ENCODE data around the gene ZNF236.

ZNF236 gene

DNA sequence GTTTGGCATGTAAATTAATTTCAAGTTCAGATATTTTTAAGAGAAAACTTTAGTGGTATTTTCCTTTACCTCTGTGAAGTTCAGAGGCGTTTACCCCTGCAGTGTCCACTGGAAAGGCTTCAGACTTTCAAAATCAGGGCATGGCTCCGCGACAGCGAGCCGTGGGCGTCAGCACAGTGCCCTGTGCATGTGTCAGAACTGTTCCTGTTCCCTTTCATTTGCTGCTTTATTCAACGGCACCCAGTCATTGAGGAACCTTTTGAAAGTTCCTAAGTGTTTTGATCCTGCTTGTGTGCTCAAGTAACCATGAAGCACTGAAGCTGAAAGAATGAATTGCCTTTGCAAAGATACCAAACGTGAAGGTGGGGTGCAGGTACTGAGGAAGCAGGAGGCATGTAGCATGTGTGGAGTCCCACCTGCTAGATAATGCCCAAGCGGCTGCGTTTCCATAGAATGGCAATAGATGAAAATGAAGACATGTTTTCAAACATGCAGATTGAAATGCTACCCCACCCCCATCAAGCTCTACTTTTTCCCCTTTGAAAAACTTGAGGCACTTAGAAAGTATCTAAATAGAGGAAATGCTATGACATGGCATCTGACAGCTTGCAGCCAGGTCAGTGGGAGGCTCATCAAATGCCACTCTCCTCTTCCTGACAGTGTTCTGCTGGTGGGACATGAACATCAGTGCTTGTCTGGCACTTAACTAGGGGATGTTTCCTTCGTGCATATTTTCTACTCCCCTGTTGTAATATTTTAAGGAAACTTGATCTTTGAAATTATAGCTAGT is 148.6 kb downstream of the ZNF236 start:
- H3K4me3 ChIP-seq (ENCODE audit: low read depth, low read length): no peak overlapping the region

DNA sequence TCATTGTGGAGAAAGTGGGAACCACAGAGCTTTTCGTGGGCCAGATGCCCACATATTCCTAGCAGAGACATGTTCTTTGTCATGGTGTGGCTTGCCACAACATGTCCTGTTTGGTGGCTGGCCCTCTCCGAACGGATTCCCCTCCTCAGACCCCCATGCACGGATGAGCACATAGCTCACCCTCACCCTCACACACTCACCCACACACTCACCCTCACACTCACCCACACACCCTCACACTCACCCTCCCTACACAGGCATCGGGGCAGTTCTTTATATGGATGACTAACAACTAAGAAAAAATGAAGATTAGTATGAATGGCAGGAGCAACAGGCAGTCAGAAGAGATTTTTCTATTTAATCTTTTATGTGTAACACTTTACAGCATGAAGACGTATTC is 149.9 kb downstream of the ZNF236 start:
- no peak overlapping the region for H3K4me3 ChIP-seq (ENCODE audit: low read depth, low read length)

DNA sequence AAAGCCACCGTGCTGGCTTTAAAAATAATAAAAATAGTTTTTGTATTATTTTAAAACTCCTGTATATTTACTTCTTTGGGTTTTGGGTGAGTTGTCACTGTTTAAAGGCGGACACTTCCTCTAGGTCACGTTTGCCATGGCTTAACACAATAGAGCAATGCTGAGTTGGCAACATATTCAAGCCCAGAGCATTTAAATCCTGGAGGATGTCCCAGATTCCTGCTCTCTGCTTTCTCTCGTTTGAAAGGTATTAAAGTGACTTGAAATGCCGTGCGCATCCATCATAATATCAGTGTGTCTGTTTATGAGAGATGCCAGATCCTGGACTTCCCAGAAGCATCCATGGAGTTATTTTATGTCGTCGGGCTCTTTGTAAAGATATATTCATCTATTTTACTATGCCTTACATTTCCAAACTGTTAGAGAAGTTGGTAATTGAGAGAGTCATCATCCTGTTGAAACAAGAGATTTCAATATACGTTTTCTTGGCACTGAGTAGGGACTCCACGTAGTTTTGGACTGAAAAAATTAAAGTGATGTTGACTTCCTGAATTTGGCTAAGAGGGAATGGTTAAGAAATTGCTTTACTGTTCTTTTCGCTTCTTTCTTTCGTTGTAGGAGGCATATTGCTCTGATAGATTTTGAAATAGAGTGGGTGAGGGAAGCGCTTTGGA is 150.6 kb downstream of the ZNF236 start:
- no peak overlapping the region for H3K4me3 ChIP-seq (ENCODE audit: low read depth, low read length)

DNA sequence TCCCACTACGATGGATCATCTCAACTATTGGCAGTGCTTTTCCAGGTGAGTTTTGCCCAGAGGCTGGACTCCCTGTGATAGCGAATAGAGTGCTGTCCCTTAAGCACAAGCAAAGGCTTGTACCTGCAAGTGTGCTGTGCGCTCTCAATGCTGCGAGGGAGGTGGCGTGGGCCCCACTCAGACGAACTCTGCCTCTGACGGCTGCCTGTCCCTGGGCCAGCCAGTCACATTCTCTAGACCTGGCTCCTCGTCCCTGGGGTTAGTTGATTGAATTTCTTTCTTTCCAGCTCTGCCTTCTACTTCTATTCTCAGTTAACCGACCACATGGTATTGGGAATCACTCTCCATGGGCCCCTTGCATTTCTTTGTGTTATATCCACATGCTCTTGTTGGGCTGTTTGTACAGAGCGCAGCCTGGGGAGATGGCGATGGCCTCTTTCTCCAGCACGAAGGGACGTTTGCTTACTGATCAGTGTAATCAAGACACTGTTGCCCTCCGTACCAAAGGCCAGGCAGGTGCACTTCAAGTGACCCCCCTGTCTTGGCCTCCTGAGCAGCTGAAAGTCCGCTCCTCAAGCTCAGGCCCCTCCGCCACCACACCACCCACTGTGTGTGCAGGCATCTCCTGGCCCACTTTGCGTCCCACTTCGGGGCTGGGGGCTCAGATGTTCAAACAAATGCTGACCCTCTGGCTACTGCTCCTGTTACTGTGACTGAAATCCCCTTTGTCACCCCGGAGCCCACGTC is 151.3 kb downstream of the ZNF236 start:
- H3K4me3 ChIP-seq (ENCODE audit: low read depth, low read length): no peak overlapping the region

DNA sequence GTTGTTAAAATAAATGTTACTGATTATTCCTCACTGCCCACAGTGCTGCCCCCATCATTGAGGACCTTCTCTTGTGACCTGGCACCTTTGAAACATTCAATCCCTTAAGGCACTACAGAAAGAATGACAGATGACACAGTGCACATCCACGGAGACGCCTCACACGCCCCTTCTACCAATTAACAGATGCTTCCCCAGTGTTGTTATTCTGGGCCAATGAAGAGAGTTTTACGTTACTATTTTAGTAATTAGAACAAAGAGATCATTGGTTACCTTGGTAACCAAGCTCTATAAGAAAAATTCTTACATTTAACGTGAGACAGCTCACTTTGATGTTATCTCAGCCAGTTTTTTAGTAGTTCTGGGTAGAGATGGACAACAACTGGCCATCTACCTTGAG is 152.0 kb downstream of the ZNF236 start:
- no peak overlapping the region for H3K4me3 ChIP-seq (ENCODE audit: low read depth, low read length)

DNA sequence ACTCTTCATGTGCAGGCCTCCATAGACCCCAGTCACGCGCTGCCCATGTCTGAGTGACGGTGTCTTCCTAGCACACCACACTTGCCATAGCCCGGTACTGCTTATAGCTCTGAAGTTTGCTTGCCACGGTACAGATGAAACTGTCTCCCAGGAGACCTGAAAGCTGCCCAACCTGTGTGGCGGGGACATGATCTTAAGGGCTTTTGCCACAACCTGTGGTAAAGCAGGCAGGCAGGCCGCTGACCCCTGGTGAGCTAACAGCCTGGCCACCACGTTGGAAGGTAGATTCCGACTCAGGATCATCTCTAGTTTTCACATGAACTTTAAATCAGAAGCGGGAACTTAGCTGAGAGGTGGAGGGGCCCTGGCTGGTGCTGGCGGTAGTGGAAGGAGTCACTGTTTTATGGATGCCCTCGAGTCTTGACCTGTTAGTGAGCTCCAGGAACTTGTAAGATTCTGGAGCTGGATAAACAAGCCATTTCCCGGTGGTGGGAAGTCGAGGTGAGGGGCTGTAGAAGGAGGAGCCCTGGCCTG is 153.3 kb downstream of the ZNF236 start:
- H3K4me3 ChIP-seq (ENCODE audit: low read depth, low read length): no peak overlapping the region

DNA sequence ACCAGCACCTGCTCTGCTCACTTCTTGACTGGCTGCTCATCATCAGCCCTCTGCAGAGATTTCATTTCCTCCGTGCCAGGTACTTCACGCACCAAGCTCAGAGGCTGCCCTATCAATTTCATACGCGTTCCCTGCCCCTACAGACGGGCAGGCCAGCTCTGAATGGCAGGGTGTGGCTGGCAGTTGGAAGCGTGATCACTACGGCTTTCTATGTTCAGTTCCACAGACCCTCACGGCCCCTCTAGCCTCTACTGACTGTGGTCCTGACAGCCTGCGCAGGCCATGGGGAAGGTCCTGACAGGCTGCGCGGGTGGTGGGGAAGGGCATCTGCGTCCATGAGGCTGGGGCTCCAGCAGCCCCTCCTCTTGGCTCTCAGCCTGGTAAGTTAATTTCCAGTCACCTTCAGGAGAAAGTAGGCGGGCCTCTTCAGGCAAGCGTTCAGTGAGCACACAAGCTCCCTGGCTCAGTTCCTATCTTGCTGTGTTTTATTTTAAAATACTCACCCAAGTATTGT is 154.8 kb downstream of the ZNF236 start:
- no peak overlapping the region for H3K4me3 ChIP-seq (ENCODE audit: low read depth, low read length)

DNA sequence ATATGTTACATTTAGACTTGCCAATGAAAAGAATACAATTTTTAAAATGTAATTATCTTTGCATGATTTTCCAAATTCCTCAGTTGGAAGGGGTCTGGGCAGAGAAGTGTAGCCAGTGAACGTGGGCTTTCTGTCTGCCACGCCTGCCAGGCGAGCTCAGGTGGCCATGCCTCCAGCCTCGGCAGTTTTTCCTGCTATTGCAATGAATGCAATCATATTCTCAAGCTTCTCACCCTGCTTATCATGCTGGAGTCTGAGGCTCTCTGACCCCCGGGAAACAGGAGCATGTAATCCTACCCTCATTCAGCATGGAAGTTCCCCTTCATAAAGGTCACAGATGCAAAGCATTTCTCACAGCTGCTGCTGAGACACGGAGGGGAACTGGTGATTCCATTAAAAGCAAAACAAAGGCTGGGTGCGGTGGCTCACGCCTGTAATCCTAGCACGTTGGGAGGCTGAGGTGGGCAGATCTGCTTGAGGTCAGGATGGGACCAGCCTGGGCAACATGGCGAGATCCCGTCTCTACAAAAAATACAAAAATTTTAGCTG is 155.4 kb downstream of the ZNF236 start:
- H3K4me3 ChIP-seq (ENCODE audit: low read depth, low read length): no peak overlapping the region

DNA sequence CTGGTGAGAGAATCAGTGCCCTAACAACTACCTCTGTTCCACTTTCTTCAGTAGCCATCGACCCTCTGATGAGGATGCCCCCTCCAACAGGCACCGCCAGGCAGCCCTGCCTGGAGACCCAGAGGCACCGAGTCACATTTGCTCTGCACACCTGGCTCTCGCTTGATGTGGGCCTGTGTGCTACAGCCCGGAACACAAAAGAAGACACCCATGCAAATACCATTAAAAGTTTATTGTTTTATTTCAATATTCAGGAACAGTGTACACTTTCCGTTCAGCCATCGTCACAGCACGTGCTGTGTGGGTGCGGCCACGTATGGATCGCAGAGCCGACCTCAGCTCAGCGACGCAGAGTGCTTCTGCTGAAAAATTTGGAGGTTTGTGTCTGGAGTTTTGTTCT is 156.3 kb downstream of the ZNF236 start:
- no peak overlapping the region for H3K4me3 ChIP-seq (ENCODE audit: low read depth, low read length)

DNA sequence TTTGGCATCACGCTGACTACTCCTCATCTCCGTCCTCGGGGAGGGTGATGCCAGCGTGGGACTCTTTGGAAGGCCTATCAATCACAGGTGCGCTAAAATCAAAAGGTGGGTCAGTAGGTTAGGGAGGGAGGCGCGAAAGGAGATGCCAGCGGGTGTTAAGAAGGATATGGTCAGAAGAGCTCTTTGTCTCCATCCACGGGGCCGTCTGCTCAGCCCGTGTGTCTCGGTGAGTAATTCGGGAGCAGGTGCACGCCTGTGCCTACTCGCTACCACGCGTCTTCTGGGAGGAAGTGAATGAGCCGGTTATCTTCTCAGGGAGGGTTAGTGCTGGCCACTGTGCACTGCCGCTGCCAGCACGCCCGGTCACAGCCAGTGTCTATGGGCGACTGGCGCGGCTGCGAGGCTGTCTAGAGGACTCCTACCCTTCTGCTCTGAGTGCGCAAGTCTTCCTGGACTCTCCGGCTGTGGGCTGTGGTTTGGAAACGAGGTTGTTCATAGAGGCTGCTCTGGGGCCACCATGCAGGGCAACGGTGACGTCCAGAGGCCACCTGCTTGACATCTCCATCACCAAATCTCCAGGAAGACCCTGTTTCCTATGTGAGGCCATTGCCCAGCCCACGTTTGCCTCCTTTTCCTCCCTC is 156.9 kb downstream of the ZNF236 start:
- H3K4me3 ChIP-seq (ENCODE audit: low read depth, low read length): no peak overlapping the region

DNA sequence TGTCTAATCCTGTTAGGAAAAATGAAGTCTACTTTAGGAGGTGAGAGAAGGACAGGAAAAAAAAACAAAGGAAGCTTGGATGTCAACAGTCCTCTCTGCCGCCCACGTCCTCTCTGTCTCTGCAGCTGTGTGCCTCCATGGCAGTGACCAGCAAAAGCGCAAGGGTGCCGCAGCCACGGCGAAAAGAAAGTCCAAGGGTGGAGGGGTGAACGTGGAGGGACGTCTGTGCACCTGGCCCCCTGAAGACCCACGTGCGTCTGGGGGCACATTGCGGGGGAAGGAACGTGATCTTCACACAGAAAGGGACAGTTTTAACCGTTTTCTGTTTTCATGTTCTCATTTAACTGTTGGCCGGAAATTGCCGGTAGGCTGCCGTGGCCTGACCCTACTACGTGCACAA is 157.5 kb downstream of the ZNF236 start:
- H3K4me3 ChIP-seq (ENCODE audit: low read depth, low read length): no peak overlapping the region

DNA sequence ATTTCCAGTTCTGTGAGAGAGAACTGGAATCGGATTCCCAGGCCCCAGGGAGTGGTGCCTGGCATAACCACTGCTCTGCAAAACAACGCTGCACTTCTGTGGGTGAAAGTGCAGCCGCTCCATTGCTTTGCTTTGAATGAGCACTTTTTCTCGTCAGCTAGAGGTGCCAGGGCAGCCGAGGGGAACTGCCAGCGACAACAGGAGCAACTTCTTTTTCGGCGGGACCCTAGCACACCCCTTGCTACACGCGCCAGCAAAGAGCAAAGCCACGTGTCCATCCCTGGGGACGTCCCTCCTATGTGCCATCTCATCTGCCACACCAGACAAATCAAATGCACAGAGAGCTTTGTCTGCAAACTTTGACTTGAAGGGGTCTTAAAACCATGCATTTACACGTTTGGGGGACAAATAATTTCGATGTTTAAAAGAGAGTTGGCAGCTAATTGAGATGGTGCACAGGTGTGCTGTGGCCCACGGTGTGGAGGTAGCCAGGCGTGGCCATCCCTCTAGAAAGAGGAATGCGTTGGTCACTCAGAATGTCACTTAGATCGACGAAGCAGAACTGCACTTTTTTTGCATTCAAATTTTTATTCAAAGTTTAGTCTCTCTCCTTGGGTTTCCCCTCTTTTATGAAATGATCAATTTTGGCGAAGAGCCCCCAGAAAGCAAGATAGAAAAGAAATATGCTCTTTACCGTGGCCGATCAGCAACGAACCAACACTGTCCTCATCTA is 158.5 kb downstream of the ZNF236 start:
- no peak overlapping the region for H3K4me3 ChIP-seq (ENCODE audit: low read depth, low read length)

DNA sequence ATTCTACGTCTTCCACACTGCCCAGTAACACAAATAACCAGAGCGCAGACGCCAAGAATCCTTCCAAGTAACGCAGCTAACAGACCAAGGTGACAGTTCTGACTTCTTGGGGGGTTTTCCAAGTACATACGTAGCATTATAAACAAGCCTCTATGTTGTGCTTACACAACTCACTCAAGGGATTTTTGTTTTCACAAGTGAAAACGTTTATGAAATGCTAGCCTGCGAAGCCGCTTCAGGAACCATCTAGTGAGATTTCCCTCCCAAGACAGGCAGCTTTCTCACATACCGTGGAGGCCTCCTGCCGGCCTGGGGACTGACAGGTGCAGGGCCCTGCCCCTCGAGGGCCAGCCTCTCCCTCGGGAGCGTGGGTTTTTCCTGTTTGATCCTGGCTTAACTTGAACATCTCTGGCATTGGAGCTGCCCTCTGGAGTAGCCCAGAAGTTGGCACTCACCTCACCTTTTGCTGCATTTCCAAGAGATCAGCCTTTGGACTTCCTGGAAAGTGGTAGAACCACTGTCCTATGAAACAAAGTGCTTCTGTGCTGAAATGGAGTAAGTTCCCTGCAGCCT is 159.1 kb downstream of the ZNF236 start:
- no peak overlapping the region for H3K4me3 ChIP-seq (ENCODE audit: low read depth, low read length)

DNA sequence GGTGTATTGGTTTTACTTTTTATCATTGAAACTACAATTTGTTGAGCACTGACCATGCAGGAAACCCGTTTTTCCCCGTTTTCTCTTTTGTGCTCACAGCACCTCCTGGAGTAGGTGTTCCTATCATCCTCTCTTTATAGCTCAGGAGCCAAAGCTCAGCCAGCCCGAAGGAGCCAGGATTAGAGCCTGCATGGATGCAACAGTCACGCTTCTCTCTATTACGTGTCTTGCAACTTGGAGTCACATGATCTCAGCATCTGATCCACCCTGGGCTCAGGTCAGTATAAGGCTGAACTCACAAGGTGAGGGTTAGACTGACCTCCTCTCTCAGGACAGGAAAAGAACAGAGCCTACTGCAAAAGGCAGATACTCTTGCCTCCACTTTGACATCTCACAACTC is 159.7 kb downstream of the ZNF236 start:
- no peak overlapping the region for H3K4me3 ChIP-seq (ENCODE audit: low read depth, low read length)

DNA sequence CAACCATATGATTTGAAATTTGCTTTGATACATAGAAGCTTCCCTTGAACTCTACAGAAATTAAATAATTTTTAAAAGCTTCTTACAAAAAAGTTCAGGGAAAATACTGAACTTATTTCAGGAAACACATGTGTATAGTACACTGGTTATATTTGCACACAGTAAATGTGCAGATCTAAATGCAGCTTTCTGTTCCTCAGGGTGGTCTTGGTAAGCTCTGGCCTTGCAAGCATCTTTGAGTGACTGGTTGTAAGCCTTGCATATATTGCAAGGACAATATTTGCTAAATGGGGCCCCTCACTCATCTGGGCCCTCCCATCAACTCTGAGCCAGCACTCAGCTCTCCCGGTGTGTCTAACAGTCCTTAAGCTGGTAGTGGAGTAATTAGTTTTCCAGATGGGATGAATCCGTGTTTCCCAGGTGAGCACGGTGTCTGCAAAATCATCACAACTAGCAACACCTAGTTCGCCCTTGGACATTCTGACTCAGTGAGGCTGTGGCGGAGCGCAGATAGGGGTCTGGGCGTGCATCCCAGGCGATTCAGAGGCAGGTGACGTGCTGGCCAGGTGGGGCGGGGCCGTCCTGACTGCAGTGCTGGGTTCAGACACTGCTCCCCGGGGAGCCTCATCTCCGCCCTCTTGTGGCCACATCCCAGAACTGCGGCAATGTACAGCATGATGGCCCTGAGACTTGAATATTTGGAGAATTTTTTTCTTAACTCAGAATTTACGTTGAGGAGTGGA is 160.7 kb downstream of the ZNF236 start:
- no peak overlapping the region for H3K4me3 ChIP-seq (ENCODE audit: low read depth, low read length)

DNA sequence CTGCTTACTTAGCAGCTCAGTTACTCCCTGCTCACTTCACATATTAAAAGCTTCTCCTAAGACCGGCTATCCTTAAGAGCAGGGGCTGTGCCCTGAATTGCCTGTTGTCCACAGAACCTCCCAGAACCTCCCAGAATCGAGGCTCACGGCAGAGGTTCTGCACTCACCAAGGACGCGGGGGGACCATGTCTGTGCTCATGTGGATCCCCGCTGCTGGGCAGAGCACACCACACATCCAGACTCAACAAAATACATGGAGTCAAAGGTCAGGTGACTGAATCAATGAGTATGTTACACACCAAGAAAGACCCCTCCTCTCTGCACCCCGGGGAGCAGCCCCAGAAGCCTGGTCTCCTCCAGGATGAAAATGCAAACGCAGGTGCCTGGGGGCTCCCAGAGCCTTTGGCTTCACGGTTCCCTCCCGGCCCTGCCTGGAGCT is 161.3 kb downstream of the ZNF236 start:
- no peak overlapping the region for H3K4me3 ChIP-seq (ENCODE audit: low read depth, low read length)

DNA sequence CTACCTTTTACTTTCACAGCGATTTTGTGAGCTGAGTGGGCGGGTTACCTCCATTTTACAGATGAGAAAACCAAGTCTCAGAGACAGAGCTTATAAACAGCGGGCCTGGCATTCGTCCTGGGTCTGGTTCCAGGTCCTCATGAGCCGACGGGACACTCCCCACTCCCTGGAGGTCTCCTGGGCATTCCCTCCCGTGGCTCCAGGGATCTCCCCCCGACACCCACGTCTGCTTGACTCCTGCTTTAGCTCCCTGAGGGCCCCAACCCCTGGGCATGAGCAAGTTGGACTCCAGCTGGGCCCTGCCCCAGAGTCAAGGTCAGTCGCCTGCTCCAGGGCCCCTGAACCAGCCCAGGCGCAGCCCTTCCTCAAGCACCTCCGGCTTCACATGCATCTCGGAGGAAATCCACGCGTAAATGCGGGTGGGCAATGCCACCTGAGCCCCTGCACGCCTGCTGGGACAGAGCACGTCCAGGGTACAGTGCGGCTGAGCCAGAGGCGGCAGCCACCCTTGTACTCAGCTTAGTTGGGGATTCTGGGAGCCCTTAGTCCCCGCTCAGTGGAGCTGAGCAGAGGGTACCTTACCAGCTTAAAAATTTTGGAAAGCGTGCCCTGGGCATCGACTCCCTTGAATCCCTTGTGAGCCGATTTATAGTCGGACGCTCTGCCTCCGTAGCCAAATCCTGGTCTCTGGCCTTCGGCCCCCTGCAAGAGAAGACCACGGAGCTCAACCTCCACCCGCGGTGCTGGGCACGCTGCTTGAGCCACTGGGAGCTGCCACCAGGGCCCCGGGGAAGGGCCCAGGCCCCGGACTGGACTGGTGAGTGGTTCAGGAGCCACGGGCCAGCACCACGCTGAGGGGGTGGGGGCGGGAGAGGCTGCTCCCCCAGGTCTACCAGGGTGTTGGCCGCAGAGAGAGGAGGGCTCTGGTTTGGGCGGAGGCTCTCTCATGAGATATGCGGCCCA is 162.1 kb downstream of the ZNF236 start:
- H3K4me3 ChIP-seq (ENCODE audit: low read depth, low read length): no peak overlapping the region

Measured in iPS-11a (cell line).